GM13977 (cell line): ENCODE results near the gene FABP1.

Experiments used
- DNase-seq: peaks from one replicate; pipeline ENCODE4 v3.0.0; 2012; ENCODE audit warnings: low spot score
- in situ Hi-C: fragments of 300-500 bp; cut with MboI; formaldehyde crosslinking; loops from one replicate; pipeline ENCODE4 v1.12.0; 2022; ENCODE audit warnings: low sequenced_read_pairs, low pct_unique_long_range_greater_than_20kb, mixed read lengths, inconsistent platforms; ENCODE audit not compliant: unreplicated experiment
- TF ChIP-seq, protein P1 (sequence below): IDR thresholded peaks from 2 replicates; pipeline ENCODE4 v1.5.1; 2012; ENCODE audit warnings: mild to moderate bottlenecking, control low read depth; ENCODE audit not compliant: insufficient read depth; ENCODE audit errors: extremely low read depth, missing control alignments

Gene FABP1

DNA sequence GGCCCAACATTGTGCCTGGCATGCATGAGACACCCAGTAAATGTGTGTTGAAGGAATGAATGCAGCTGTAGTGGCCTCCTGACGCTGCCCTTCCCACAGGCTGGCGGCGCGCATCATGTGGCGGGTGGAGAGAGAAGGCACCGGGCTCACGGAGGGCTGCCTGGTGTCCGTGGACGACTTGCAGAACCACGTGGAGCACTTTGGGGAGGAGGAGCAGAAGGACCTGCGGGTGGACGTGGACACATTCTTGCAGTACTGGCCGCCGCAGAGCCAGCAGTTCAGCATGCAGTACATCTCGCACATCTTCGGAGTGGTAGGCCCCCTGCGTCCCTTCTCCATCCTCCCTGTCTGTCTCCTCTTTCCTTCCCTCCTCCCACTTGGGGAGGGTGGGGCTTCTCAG lies 40.1 kb downstream of the FABP1 start:
- TF ChIP-seq, protein P1, sequence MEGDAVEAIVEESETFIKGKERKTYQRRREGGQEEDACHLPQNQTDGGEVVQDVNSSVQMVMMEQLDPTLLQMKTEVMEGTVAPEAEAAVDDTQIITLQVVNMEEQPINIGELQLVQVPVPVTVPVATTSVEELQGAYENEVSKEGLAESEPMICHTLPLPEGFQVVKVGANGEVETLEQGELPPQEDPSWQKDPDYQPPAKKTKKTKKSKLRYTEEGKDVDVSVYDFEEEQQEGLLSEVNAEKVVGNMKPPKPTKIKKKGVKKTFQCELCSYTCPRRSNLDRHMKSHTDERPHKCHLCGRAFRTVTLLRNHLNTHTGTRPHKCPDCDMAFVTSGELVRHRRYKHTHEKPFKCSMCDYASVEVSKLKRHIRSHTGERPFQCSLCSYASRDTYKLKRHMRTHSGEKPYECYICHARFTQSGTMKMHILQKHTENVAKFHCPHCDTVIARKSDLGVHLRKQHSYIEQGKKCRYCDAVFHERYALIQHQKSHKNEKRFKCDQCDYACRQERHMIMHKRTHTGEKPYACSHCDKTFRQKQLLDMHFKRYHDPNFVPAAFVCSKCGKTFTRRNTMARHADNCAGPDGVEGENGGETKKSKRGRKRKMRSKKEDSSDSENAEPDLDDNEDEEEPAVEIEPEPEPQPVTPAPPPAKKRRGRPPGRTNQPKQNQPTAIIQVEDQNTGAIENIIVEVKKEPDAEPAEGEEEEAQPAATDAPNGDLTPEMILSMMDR, result no peak

DNA sequence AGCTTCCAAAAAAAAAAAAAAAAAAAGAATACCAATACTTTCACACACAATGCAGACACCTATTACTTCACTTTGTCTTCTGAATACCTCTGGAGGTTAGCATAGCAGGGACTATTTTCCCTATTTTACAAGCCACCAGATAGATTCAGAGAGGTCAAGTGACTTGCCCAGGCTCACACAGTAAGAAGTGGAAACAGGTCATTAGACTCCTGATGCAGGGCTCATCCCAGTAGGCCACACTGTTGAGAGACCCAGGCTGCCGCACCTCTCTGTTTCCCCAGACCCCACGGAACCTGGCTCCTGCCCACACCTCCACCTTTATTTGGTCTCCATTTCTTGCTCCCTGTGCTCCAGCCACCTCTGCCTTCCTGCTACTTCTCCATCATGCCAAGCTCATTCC lies 40.8 kb downstream of the FABP1 start:
- DNase-seq, result no peak
- in situ Hi-C loops, result no loop called here
- TF ChIP-seq, protein P1, result no peak

More for the DNA sequence above, 40.1 kb downstream of the FABP1 start:
- DNase-seq, result no peak
- in situ Hi-C loops, result no loop called here

DNA sequence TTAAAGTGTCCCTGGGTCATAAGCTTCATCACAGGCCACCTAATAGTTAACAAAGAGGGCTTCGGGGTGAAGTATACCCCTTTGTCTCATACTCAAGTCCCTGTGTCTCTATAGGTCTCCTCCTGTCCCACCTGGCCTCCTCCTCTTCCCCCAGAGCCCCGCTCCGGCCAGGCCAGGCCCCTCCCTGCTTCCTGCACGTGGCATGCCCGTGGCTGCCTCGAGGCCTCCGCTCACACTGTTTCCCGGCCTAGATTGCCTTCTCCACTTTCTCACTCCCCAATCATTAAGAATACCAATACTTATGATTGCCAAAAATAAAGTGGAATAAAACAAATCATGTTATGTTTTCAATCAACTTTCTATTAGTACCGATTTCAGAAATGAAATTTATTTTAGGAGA lies 41.5 kb downstream of the FABP1 start:
- in situ Hi-C loops, result no loop called here
- TF ChIP-seq, protein P1, result no peak
- no peak for DNase-seq

DNA sequence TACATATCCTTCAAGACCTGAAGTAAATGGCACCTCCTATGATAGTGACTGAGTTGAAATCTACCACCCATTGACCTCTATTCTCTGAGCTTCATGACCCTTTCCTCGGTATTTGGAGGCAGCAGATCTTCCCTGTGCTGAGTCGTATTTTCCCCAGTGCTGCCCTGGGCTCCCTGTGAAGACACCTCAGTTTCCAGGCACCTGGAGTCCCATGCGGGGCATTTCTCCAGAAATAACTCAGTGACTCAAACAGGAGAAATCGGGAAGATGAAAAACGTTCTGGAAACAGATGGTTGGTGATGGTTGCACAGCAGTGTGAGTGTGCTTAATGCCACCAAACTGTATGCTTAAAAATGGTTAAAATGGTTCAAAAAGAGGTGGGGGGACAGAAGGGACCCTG lies 42.3 kb downstream of the FABP1 start:
- no peak for DNase-seq
- TF ChIP-seq, protein P1, result no peak
- in situ Hi-C loops, result no loop called here

DNA sequence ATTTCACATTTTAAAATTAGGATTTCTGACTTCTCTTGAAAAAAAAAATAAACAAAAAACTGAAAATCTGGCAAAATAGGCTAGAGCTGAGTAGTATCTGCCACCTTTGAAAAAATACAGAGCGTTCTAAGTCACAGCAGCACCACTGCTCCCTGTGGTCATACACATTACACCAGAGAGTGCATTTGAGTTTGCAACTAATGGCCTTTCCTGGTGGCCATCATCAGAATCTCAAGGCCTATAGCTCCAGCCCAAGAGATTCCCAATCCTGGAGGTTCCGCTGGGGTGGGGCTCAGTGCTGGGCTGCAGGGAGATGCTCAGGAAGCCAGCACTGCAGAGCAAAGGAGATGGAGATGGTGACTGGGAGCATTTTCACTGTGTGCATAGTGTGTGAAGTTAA lies 42.8 kb downstream of the FABP1 start:
- TF ChIP-seq, protein P1, result no peak
- no peak for DNase-seq
- in situ Hi-C loops, result no loop called here

DNA sequence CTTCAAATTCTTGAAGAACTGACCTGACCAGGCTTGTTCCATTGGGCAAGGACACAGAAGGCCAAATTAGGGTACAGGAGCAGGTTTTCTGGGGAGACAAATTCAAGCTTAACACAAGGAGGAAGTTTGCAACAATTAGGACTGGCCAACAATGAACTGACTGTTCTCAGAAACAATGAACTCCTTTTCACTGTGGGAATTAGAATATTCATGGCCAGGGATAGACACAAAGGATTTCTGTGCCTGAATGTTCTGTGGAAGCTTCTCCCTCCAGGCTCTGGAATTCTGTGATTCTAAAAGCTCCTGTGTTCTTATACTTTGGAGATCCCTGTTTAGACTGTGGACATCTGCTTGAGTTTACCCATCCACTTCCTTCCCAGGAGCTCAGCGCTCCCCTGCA lies 45.1 kb downstream of the FABP1 start:
- TF ChIP-seq, protein P1, result no peak

More for the DNA sequence above, 45.1 kb downstream of the FABP1 start:
- DNase-seq, result no peak
- in situ Hi-C loops, result no loop called here
